DMS 273 treated with DMSO at 0.1 percent for 48 hours (cell line): ENCODE data around the gene TAF1.
"Not testable (repeated sequence)": the region's sequence is repeated elsewhere in the genome, so short reads cannot be mapped to it uniquely, and the experiment has no call there.

Experiments
- DNase-seq: peaks from one replicate; lab custom pipeline; 2025; lab: John Stamatoyannopoulos, UW

TAF1 gene

GRCh38 chrX:71365875-71366673 is at the start of gene TAF1:
Gene TAF1, plus strand, starts transcription at chrX:71366357. Its CDS starts 18 bp downstream, at chrX:71366375.
- peak; percentile 98 for DNase-seq

- not testable (repeated sequence) for DNase-seq
Measured at GRCh38 chrX:71316959-71317358, 49.2 kb upstream of the TAF1 start.

GRCh38 chrX:71320126-71320525 is 46.0 kb upstream of the TAF1 start:
- DNase-seq = no peak

- no peak for DNase-seq
Measured at GRCh38 chrX:71321731-71322130, 44.4 kb upstream of the TAF1 start.

- not testable (repeated sequence) for DNase-seq
Measured at GRCh38 chrX:71324452-71324851, 41.7 kb upstream of the TAF1 start.

GRCh38 chrX:71326394-71326793 is 39.8 kb upstream of the TAF1 start:
- no peak for DNase-seq

- not testable (repeated sequence) for DNase-seq
Measured at GRCh38 chrX:71349151-71349665, 16.9 kb upstream of the TAF1 start.

- DNase-seq = not testable (repeated sequence)
Measured at GRCh38 chrX:71349867-71350266, 16.3 kb upstream of the TAF1 start.

- DNase-seq = not testable (repeated sequence)
Measured at GRCh38 chrX:71352439-71352838, 13.7 kb upstream of the TAF1 start.

GRCh38 chrX:71364221-71364620 is 1.9 kb upstream of the TAF1 start:
- DNase-seq = no peak

GRCh38 chrX:71365356-71365874 is 742 bp upstream of the TAF1 start:
- no peak for DNase-seq

- DNase-seq = no peak
Measured at GRCh38 chrX:71366674-71367256, 608 bp downstream of the TAF1 start.

- no peak for DNase-seq
Measured at GRCh38 chrX:71367396-71367795, 1.2 kb downstream of the TAF1 start.

- no peak for DNase-seq
Measured at GRCh38 chrX:71372388-71372787, 6.2 kb downstream of the TAF1 start.

- no peak for DNase-seq
Measured at GRCh38 chrX:71378732-71379131, 12.6 kb downstream of the TAF1 start.

GRCh38 chrX:71391725-71392124 is 25.6 kb downstream of the TAF1 start:
- DNase-seq = not testable (repeated sequence)

GRCh38 chrX:71393919-71394318 is 27.8 kb downstream of the TAF1 start:
- DNase-seq = no peak

- no peak for DNase-seq
Measured at GRCh38 chrX:71396576-71396975, 30.4 kb downstream of the TAF1 start.

GRCh38 chrX:71400710-71401109 is 34.6 kb downstream of the TAF1 start:
- no peak for DNase-seq

- not testable (repeated sequence) for DNase-seq
Measured at GRCh38 chrX:71416260-71416659, 50.1 kb downstream of the TAF1 start.

- no peak for DNase-seq
Measured at GRCh38 chrX:71420686-71421085, 54.5 kb downstream of the TAF1 start.

- no peak for DNase-seq
Measured at GRCh38 chrX:71432733-71433132, 66.6 kb downstream of the TAF1 start.

GRCh38 chrX:71438750-71439149 is 72.6 kb downstream of the TAF1 start:
- no peak for DNase-seq
